GM18499 (cell line): ENCODE data around the gene SPTAN1.

Experiments used
- ATAC-seq: cut with Tn5 transposase; IDR thresholded peaks from one replicate; pipeline ENCODE4 v1.9.1; 2021; ENCODE audit warnings: moderate number of reproducible peaks; ENCODE audit not compliant: insufficient read depth, unreplicated experiment

The SPTAN1 gene

DNA sequence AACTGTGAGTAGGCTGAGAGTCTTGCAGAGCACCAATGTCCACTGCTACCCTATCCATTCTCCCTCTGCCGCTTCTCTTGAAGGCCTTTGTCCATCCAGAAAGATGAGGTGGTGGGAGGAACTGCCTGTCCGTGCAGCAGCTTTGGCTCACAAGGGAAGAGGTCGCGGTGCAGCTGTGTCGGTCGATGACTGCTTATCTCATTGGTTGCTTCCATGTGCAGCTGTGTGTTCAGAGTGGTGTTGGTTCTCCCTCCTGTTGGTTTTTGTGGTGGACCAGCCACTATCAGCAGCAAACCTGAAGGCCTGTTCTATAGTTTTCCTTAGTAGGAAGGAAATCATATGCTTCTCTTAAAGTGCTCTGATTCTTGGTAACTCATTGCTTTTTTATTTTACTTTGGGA, 40.7 kb downstream of the SPTAN1 start:
- no peak for ATAC-seq

- ATAC-seq, result no peak
These were observed 41.5 kb downstream of the SPTAN1 start for GRCh38 chr9:128593856-128594255.

GRCh38 chr9:128595471-128595870, 43.1 kb downstream of the SPTAN1 start:
- no peak for ATAC-seq

DNA sequence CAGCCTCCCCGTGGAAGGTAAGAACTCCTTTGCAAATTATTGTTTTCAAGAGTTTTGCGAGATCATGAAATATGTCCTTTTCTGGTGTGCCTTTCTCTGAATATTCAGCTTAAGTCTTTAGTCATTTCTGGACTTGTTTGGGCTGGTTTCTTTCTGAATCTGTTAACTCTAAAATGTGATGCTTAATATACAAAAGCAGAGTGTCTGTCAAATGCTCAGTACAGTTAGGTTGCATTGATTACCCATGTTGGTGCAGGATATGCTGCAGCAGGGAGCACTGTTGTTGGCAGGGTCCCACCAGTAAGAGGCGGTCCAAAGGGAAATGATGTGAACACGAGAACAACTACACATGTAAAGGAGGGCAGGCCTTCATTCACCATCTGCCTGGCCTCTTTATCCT, 47.7 kb downstream of the SPTAN1 start:
- ATAC-seq, result no peak

DNA sequence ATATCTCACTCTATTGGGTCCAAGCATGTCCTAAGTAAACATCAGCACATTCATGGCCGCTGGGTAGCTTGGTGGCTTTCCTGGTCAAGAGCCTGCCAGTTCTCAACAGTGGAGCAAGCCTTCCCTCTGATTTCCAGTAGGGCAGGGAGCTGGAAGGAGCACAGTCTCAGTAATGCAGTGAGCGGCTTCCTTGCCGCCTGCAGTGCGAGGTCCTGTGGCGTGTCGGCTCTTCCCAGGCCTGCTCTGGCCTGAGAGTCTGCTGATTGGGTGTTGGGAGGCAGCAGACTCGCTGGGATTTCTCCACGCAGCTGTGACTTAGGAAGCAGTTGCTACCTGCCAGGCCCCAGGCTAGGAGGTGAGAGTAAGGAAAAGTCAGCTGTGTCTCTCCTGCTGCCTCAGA, 51.3 kb downstream of the SPTAN1 start:
- no peak for ATAC-seq

GRCh38 chr9:128607642-128608350, 55.4 kb downstream of the SPTAN1 start:
- no peak for ATAC-seq

- ATAC-seq, result no peak
These were observed 58.5 kb downstream of the SPTAN1 start for GRCh38 chr9:128610897-128611296.

DNA sequence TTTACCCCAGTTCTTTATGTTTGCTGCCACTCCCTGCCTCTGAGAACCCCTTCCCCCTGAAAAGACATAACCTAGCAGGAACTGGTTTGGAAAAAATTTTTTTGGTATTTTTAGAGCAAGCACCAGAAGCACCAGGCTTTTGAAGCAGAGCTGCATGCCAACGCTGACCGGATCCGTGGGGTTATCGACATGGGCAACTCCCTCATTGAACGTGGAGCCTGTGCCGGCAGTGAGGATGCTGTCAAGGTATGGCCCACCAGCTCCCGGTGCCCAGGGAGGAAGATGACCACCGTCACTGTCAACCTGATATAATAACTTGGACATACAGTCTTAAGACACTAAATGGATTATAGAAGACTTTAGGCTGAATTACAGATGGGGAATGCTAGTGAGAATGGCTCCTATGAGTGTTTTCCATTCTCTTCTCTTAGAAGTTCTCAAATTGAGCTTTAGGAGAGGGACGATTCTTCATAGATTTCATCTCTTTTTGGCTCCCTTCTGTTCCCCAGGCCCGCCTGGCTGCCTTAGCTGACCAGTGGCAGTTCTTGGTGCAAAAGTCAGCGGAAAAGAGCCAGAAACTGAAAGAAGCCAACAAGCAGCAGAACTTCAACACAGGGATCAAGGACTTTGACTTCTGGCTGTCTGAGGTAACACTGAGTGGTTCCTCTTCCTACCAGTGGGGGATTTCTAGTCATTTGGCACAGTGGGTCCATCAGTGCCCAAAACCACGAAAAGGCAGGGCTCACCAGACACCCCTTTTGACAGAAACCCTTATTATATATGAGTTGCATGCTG, 59.4 kb downstream of the SPTAN1 start:
- no peak for ATAC-seq

- ATAC-seq, result no peak
These were observed 62.3 kb downstream of the SPTAN1 start for GRCh38 chr9:128614728-128615127.

DNA sequence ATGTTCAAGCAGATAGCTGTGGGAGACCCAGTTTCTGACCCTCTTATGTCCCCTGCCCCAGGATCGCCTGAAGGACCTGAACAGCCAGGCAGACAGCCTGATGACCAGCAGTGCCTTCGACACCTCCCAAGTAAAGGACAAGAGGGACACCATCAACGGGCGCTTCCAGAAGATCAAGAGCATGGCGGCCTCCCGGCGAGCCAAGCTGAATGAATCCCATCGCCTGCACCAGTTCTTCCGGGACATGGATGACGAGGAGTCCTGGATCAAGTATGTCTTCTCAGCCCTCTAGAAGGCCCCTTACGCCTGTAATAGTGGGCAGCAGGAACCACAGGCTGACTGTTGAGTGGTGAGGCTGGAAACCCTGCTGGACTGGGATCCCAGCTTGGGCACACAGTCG, 63.2 kb downstream of the SPTAN1 start:
- no peak for ATAC-seq

GRCh38 chr9:128617943-128618342, 65.6 kb downstream of the SPTAN1 start:
- no peak for ATAC-seq

DNA sequence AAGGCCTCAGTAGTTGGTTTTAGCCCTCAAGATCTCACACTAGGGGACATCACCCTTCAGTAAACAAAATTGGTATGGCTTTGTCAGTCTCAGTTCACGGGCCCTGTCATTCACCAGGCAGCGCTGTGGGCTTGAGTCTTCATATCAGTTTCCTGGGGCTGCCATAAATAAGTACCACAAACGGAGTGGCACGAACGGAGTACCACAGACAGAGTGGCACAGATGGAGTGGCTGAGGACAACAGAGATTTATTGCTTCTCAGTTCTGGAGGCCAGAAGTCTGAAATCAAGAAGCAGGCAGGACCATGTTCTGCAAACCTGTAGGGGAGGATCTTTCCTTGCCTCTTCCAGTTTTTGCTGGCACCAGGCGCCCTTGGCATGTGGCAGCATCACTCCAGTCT, 66.7 kb downstream of the SPTAN1 start:
- no peak for ATAC-seq

DNA sequence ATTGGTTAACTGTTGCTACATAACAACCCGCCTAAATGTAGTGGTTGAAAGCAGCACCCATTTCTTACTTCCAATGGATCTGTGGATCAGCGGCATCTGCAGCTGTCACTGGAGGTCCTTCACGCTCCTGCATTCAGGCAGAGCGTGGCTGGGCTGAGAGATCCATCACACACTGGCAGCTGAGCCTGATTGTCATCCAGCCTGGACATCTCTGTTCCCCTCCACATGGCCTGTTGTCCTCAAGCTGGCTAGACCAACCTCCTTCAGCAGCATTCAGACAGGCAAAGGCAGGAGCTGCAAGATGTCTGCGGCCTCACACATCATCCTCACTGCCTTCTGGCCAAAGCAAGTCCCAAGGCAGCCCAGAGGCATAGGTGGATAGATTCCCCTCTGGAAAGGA, 67.4 kb downstream of the SPTAN1 start:
- no peak for ATAC-seq

DNA sequence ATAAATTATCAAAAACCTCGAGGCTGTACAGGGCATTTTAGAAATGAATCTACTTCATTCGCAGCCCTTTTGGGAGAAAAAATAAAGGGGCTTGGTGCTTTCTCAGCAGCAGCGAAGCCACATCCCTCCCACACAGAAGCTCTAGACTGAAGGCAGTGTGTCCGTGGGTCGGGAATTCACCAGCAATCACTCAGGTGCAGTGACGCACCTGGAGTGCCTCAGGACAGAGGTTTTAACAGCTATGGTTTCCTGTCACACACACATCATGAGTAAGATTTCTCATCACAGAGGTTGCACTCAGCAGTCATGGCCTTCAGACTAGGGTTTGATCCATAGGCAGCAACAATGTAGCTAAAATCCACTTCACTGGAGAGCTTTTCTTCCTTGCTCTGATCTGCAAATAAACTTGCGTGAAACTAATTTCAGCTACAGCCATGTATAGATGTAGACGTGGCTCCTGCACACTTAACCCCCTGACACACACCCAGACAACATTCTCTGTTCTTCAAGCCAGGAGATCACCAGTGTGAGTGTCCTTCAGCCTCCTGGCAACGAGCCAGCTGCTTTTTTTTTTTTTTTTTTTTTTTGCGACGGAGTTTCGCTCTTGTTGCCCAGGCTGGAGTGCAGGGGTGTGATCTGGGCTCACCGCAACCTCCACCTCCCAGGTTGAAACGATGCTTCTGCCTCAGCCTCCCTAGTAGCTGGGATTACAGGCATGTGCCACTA, 69.5 kb downstream of the SPTAN1 start:
- ATAC-seq, result no peak

DNA sequence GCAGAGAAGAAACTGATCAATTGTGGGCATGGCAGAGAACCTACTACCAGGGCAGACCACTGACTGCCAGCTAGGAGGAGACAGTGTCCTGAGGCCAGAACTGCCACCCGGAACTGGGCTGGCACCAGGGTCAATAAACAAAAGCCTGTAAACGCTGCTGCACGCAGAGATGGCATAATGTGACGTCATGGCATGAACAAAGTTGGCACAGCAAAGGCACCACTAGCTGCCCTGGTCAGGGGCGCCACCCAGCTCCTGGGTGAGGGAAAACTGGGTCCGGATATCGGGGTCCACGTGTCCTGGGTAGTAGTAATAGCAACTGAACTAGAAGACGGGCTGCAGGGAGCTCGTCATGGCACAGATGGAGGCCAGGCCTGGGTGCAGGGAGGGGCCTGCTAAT, 72.2 kb downstream of the SPTAN1 start:
- no peak for ATAC-seq

- ATAC-seq, result no peak
These were observed 73.2 kb downstream of the SPTAN1 start for GRCh38 chr9:128625391-128626146.

DNA sequence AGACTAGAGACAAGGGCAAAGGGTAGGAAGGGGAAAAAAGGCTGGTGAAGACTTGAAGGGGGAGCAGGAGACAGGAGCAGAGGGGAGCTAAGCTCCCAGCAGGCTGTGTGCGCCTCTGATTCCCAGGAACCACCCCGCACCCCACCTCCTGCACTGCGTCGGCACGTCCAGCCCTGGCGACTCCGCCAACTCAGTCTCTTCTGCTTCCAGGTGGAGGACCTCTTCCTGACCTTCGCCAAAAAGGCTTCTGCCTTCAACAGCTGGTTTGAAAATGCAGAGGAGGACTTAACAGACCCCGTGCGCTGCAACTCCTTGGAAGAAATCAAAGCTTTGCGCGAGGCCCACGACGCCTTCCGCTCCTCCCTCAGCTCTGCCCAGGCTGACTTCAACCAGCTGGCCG, 73.8 kb downstream of the SPTAN1 start:
- no peak for ATAC-seq

DNA sequence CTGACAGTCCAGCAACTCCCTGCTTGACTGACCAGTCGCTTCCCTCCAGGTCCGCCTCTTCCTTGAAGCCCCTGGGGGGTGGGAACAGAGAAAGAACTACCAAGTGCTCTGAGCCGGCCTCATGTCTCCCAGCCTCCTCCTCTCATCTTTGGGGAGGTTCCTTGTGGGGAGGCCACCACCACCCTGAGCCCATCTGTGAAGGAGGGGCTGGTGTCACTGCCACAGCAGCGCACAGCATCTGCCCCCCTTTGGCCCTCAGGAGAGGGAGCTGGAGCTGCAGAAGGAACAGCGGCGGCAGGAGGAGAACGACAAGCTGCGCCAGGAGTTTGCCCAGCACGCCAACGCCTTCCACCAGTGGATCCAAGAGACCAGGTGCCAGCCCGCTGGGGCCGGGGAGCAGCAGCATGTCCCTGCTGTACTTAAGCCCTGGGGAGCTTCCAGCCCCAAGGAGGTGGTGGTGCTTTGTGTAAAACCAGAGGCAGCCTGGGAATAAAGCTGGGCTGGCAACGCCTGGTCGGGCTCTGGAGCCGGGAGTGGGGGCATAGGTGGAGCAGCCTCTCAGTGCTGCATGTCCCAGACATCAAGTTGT, 74.8 kb downstream of the SPTAN1 start:
- no peak for ATAC-seq

DNA sequence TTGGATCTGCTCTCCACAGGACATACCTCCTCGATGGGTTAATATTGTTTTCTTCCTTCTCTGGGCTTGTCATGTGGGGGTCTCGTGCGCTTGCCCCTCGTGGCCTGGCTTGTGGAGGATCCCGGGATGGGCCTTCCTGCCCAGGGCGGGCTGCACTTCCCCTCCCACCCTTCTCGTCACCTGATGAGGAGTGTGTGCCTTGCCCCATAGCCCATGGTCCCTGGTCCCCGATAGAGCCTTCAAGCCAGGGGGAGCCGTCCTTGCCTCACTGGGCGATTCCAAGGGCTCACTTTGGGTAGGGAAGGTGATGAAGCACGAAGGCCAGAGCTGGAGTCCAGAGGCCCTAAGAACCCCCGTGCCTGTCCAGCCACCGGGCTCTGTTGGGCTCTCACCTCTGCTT, 75.5 kb downstream of the SPTAN1 start:
- no peak for ATAC-seq

DNA sequence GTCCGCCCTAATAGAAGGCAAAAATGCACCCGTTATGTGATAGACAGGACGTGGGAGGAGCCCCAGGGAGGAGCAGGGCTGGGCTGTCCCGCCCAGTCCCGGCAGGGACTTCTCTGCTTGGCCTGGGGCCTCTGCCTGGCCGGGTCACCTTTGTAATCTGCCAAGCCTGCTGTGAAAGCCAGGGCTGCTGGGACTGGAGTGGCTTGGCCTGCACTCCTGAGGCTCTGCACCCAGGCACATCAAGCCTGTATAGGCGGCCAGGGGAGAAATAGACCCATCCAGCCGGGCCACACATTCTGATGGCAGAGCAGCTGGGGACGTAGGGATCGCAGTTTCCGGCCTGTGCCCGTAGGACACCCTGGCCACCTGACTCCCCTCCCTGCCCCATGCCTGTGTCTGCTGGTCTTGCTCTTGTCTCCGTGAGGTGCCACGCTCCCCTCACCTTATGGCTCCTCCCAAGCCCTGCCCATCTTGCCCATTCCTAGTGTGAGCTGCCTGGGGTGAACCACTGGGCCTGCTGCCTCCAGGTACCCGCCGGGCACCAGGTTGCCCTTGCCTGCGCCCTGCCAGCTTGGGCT, 76.2 kb downstream of the SPTAN1 start:
- no peak for ATAC-seq
